HG03439 (cell line): ENCODE results near the gene GABARAP.

ENCODE experiments used
- ATAC-seq: cut with Tn5 transposase; IDR thresholded peaks from one replicate; pipeline ENCODE4 v1.9.1; 2021; ENCODE audit warnings: mild to moderate bottlenecking, moderate library complexity; ENCODE audit not compliant: unreplicated experiment

GABARAP gene

GRCh38 chr17:7208754-7209460 is 33.3 kb downstream of the GABARAP start:
- no peak for ATAC-seq

GRCh38 chr17:7208027-7208571 is 34.1 kb downstream of the GABARAP start:
- ATAC-seq = no peak

- no peak for ATAC-seq
These were observed 34.9 kb downstream of the GABARAP start for GRCh38 chr17:7207120-7208001.

- no peak for ATAC-seq
These were observed 36.7 kb downstream of the GABARAP start for GRCh38 chr17:7205561-7205960.

GRCh38 chr17:7204828-7205461 is 37.3 kb downstream of the GABARAP start:
- peak; percentile 78 for ATAC-seq

- ATAC-seq = no peak
These were observed 37.9 kb downstream of the GABARAP start for GRCh38 chr17:7204336-7204735.

- no peak for ATAC-seq
These were observed 38.9 kb downstream of the GABARAP start for GRCh38 chr17:7203391-7203790.

- no peak for ATAC-seq
These were observed 45.4 kb downstream of the GABARAP start for GRCh38 chr17:7196651-7197401.

- no peak for ATAC-seq
These were observed 46.3 kb downstream of the GABARAP start for GRCh38 chr17:7195971-7196370.

- ATAC-seq = no peak
These were observed 49.8 kb downstream of the GABARAP start for GRCh38 chr17:7192271-7192937.

- ATAC-seq = no peak
These were observed 50.5 kb downstream of the GABARAP start for GRCh38 chr17:7191571-7192270.

GRCh38 chr17:7191069-7191468 is 51.2 kb downstream of the GABARAP start:
- no peak for ATAC-seq

GRCh38 chr17:7190276-7190917 is 51.9 kb downstream of the GABARAP start:
- ATAC-seq = no peak
